ENCODE data around the gene NRXN3. TPM values are rescaled to one million over a fixed set of nuclear protein-coding genes. Genes with fewer than 3 reads are reported as not detected.

The NRXN3 gene
- total and polyA plus RNA-seq, 2 of the 13 experiments (the other 11 are each of a cell fraction or from before 2014, with no cell fraction given) = 0.03 TPM; not detected in 1

DNA sequence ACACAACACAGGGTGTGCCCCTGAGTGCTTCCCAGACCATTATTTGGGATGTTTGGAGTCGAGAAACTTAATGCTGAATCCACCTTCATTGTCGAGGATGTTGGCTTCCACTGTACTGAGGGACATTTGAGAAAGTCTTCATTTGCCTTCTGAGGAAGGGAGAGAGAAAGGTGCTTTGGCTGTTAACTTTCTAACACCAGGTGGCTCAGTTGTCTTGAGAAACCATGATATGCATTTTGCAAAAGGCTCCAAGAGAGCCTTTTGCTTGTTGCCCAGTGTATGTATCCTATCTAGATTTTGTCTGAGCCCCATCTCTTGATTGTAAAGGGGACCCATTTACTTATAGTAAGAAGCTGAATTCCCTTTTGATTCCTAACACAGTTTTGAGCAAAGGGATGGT, 28.6 kb upstream of the NRXN3 start:
- intact Hi-C loops (cut with micrococcal nuclease; ENCODE audit: unreplicated experiment) = no loop called here
- CTCF ChIA-PET (ENCODE audit: low intra/inter-chr PET ratio, low total read pairs) = no interaction called here
- BruUV-seq (replicated peaks) = no TSS peak

More for the DNA sequence above, 28.6 kb upstream of the NRXN3 start:
- Histone ChIP-seq H3K4me3 (replicated peaks in 1 of 3; ENCODE audit: insufficient read depth in 1 of 3, low read depth in 2 of 3, low read length in 3 of 3) (no peak overlapping the region), H3K9me3 (ENCODE audit: low read length) (no peaks in the 10 kb centered on the region), H3K36me3 (replicated peaks in 1 of 2; ENCODE audit: control insufficient read depth in 1 of 2, insufficient read depth in 2 of 2, low read length in 2 of 2) (no peaks in the 10 kb centered on the region), H3K9ac (ENCODE audit: insufficient read depth, low read depth, low read length) (no peak overlapping the region), H4K20me1 (ENCODE audit: insufficient read depth, low read length) (no peaks in the 10 kb centered on the region), H3K79me2 (ENCODE audit: insufficient read depth, low read length) (no peaks in the 10 kb centered on the region), H3K27me3 (ENCODE audit: control insufficient read depth in 1 of 2, insufficient read depth in 2 of 2, low read length in 2 of 2) (no peaks in the 10 kb centered on the region; a peak in 1 of 5 replicates), H3K27ac (ENCODE audit: extremely low read length, insufficient read depth, low read length) (no peak overlapping the region), H2AFZ (ENCODE audit: low read length) (no peak overlapping the region), H3K4me2 (ENCODE audit: low read depth, low read length) (no peak overlapping the region), H3K4me1 (ENCODE audit: insufficient read depth, low read length) (no peaks in the 10 kb centered on the region)
- DNase-seq (ENCODE audit: low spot score) (no peak), FAIRE-seq (no peak), ATAC-seq (no peak)
- TF ChIP-seq CENPX (CRISPR knock-in tag; IDR thresholded peaks at IDR 0.05) (no peak), ZNF12 (CRISPR knock-in tag; IDR thresholded peaks at IDR 0.05) (no peak), FOXK1 (CRISPR knock-in tag; IDR thresholded peaks at IDR 0.05; ENCODE audit: borderline replicate concordance, low read depth) (no peak), ONECUT2 (CRISPR knock-in tag; IDR thresholded peaks at IDR 0.05) (no peak), MTA1 (CRISPR knock-in tag; IDR thresholded peaks at IDR 0.05; ENCODE audit: borderline replicate concordance) (no peak), ZNF350 (CRISPR knock-in tag; IDR thresholded peaks at IDR 0.05; ENCODE audit: borderline replicate concordance, low read depth) (no peak), SOX6 (IDR thresholded peaks at IDR 0.05) (no peak), SOX6 (CRISPR knock-in tag; IDR thresholded peaks at IDR 0.05) (no peak), ZNF788 (CRISPR knock-in tag; IDR thresholded peaks at IDR 0.05; ENCODE audit: borderline replicate concordance) (no peak), MXD4 (CRISPR knock-in tag; IDR thresholded peaks at IDR 0.05) (no peak), ZNF232 (CRISPR knock-in tag; IDR thresholded peaks at IDR 0.05; ENCODE audit: borderline replicate concordance) (no peak)
- TF ChIP-seq, protein P1, sequence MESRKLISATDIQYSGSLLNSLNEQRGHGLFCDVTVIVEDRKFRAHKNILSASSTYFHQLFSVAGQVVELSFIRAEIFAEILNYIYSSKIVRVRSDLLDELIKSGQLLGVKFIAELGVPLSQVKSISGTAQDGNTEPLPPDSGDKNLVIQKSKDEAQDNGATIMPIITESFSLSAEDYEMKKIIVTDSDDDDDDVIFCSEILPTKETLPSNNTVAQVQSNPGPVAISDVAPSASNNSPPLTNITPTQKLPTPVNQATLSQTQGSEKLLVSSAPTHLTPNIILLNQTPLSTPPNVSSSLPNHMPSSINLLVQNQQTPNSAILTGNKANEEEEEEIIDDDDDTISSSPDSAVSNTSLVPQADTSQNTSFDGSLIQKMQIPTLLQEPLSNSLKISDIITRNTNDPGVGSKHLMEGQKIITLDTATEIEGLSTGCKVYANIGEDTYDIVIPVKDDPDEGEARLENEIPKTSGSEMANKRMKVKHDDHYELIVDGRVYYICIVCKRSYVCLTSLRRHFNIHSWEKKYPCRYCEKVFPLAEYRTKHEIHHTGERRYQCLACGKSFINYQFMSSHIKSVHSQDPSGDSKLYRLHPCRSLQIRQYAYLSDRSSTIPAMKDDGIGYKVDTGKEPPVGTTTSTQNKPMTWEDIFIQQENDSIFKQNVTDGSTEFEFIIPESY (CRISPR knock-in tag; IDR thresholded peaks at IDR 0.05) = no peak
- TF ChIP-seq, protein P2, sequence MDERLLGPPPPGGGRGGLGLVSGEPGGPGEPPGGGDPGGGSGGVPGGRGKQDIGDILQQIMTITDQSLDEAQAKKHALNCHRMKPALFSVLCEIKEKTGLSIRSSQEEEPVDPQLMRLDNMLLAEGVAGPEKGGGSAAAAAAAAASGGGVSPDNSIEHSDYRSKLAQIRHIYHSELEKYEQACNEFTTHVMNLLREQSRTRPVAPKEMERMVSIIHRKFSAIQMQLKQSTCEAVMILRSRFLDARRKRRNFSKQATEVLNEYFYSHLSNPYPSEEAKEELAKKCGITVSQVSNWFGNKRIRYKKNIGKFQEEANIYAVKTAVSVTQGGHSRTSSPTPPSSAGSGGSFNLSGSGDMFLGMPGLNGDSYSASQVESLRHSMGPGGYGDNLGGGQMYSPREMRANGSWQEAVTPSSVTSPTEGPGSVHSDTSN (CRISPR knock-in tag; IDR thresholded peaks at IDR 0.05) = no peak
- TF ChIP-seq, protein P3, sequence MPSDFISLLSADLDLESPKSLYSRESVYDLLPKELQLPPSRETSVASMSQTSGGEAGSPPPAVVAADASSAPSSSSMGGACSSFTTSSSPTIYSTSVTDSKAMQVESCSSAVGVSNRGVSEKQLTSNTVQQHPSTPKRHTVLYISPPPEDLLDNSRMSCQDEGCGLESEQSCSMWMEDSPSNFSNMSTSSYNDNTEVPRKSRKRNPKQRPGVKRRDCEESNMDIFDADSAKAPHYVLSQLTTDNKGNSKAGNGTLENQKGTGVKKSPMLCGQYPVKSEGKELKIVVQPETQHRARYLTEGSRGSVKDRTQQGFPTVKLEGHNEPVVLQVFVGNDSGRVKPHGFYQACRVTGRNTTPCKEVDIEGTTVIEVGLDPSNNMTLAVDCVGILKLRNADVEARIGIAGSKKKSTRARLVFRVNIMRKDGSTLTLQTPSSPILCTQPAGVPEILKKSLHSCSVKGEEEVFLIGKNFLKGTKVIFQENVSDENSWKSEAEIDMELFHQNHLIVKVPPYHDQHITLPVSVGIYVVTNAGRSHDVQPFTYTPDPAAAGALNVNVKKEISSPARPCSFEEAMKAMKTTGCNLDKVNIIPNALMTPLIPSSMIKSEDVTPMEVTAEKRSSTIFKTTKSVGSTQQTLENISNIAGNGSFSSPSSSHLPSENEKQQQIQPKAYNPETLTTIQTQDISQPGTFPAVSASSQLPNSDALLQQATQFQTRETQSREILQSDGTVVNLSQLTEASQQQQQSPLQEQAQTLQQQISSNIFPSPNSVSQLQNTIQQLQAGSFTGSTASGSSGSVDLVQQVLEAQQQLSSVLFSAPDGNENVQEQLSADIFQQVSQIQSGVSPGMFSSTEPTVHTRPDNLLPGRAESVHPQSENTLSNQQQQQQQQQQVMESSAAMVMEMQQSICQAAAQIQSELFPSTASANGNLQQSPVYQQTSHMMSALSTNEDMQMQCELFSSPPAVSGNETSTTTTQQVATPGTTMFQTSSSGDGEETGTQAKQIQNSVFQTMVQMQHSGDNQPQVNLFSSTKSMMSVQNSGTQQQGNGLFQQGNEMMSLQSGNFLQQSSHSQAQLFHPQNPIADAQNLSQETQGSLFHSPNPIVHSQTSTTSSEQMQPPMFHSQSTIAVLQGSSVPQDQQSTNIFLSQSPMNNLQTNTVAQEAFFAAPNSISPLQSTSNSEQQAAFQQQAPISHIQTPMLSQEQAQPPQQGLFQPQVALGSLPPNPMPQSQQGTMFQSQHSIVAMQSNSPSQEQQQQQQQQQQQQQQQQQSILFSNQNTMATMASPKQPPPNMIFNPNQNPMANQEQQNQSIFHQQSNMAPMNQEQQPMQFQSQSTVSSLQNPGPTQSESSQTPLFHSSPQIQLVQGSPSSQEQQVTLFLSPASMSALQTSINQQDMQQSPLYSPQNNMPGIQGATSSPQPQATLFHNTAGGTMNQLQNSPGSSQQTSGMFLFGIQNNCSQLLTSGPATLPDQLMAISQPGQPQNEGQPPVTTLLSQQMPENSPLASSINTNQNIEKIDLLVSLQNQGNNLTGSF (CRISPR knock-in tag; IDR thresholded peaks at IDR 0.05) = no peak
- TF ChIP-seq, protein P4, sequence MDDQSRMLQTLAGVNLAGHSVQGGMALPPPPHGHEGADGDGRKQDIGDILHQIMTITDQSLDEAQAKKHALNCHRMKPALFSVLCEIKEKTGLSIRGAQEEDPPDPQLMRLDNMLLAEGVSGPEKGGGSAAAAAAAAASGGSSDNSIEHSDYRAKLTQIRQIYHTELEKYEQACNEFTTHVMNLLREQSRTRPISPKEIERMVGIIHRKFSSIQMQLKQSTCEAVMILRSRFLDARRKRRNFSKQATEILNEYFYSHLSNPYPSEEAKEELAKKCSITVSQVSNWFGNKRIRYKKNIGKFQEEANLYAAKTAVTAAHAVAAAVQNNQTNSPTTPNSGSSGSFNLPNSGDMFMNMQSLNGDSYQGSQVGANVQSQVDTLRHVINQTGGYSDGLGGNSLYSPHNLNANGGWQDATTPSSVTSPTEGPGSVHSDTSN (CRISPR knock-in tag; IDR thresholded peaks at IDR 0.05; ENCODE audit: borderline replicate concordance) = no peak
- in situ Hi-C loops (cut with HindIII; ENCODE audit: extremely low pct_ligation_motif_present, low pct_unique_long_range_greater_than_20kb) = no loop called here
- 0% methylated on average over 1 of the region's 2 CpGs for WGBS (ENCODE audit: low lambda C conversion rate)
- POLR2A ChIA-PET = no interaction called here

Data from HepG2 (cell line).